PFSK-1 (cell line): ENCODE results near the gene GALR2.

Experiments
- POLR2AphosphoS5 ChIP-seq: IDR thresholded peaks from 2 replicates; pipeline ENCODE4 v1.6.1; 2012; ENCODE audit warnings: low read depth, mild to moderate bottlenecking, control low read depth, low read length, moderate library complexity
- REST ChIP-seq, 2 experiments: IDR thresholded peaks; 2 replicates each; pipeline versions ENCODE4 v1.6.1 to v1.8.0; 2011 to 2012; ENCODE audit warnings: low read depth in 2 of 2, low read length in 2 of 2, control low read depth in 1 of 2, inconsistent platforms in 1 of 2, mild to moderate bottlenecking in 1 of 2, moderate library complexity in 1 of 2; ENCODE audit not compliant: insufficient read depth in 1 of 2
- SIN3A ChIP-seq: IDR thresholded peaks from 2 replicates; pipeline ENCODE4 v1.6.1; 2012; ENCODE audit warnings: mild to moderate bottlenecking, low read length, moderate library complexity, borderline replicate concordance; ENCODE audit not compliant: insufficient read depth
- TAF1 ChIP-seq: IDR thresholded peaks from 2 replicates; pipeline ENCODE4 v1.6.1; 2012; ENCODE audit warnings: low read length, control low read depth, borderline replicate concordance; ENCODE audit not compliant: insufficient read depth

- TF ChIP-seq TAF1: no peak
- no peak for TF ChIP-seq POLR2AphosphoS5
- no peak for TF ChIP-seq SIN3A
- TF ChIP-seq REST (IDR thresholded peaks at IDR 0.05; ENCODE audit: insufficient read depth in 1 of 2, low read depth in 2 of 2, low read length in 2 of 2): no peak
Measured at GRCh38 chr17:76125922-76126321, 51.3 kb downstream of the GALR2 start.
